ENCODE data around the gene MSANTD1. TPM values are rescaled to one million over a fixed set of nuclear protein-coding genes. Genes with fewer than 3 reads are reported as not detected.

MSANTD1 gene
- total RNA-seq, 1 donor from 2014 or later: 1.6 TPM

GRCh38 chr4:3238721-3239120, 10.2 kb upstream of the MSANTD1 start:
- H3K4me1 Mint-ChIP-seq (ENCODE audit: low read depth, unreplicated experiment): peaks cover 5% of the 10 kb centered on the region
- H3K9me3 Mint-ChIP-seq (ENCODE audit: unreplicated experiment): peaks cover 3% of the 10 kb centered on the region
- Histone ChIP-seq H3K4me2 (ENCODE audit: low read length) (no peak overlapping the region), H3K27me3 (ENCODE audit: insufficient read depth, low read length) (no peaks in the 10 kb centered on the region), H3K4me3 (ENCODE audit: insufficient read depth, low read depth, low read length) (no peak overlapping the region), H2AFZ (ENCODE audit: low read depth, low read length) (no peak overlapping the region), H3K4me1 (ENCODE audit: insufficient read depth, low read length) (no peaks in the 10 kb centered on the region), H4K20me1 (ENCODE audit: insufficient read depth, low read length) (peaks cover 21% of the 10 kb centered on the region), H3K27ac (ENCODE audit: low read depth, low read length) (no peak overlapping the region), H3K9ac (ENCODE audit: low read length) (no peak overlapping the region), H3K36me3 (ENCODE audit: insufficient read depth, low read length) (peaks cover 5% of the 10 kb centered on the region), H3K9me3 (ENCODE audit: insufficient read depth, low read depth, low read length) (no peaks in the 10 kb centered on the region), H3K79me2 (ENCODE audit: insufficient read depth, low read length) (no peaks in the 10 kb centered on the region)
- TF ChIP-seq EZH2 (IDR thresholded peaks at IDR 0.05; ENCODE audit: insufficient read depth, low read length) (no peak), CTCF (IDR thresholded peaks at IDR 0.05; ENCODE audit: insufficient read depth, low read depth, low read length) (no peak)
- DNase-seq (ENCODE audit: low read depth) (no peak), FAIRE-seq (no peak)
- no peak overlapping the region for H3K27ac Mint-ChIP-seq (ENCODE audit: unreplicated experiment)
- H3K36me3 Mint-ChIP-seq (ENCODE audit: low read depth, unreplicated experiment): peaks cover 20% of the 10 kb centered on the region
- no peak overlapping the region for H3K4me3 Mint-ChIP-seq (ENCODE audit: unreplicated experiment)
- H3K27me3 Mint-ChIP-seq (ENCODE audit: low read depth, unreplicated experiment): no peaks in the 10 kb centered on the region

GRCh38 chr4:3239303-3239702, 9.7 kb upstream of the MSANTD1 start:
- H3K4me1 Mint-ChIP-seq (ENCODE audit: low read depth, unreplicated experiment): peaks cover 2% of the 10 kb centered on the region
- no peak overlapping the region for H3K27ac Mint-ChIP-seq (ENCODE audit: unreplicated experiment)
- no peaks in the 10 kb centered on the region for H3K79me2 ChIP-seq (ENCODE audit: insufficient read depth, low read length)
- H3K9me3 Mint-ChIP-seq (ENCODE audit: unreplicated experiment): peaks cover 3% of the 10 kb centered on the region
- no peak overlapping the region for H2AFZ ChIP-seq (ENCODE audit: low read depth, low read length)
- no peaks in the 10 kb centered on the region for H3K9me3 ChIP-seq (ENCODE audit: insufficient read depth, low read depth, low read length)
- H3K27me3 ChIP-seq (ENCODE audit: insufficient read depth, low read length): no peaks in the 10 kb centered on the region
- no peak overlapping the region for H3K27ac ChIP-seq (ENCODE audit: low read depth, low read length)
- DNase-seq (ENCODE audit: low read depth) (no peak), FAIRE-seq (no peak)
- H3K4me3 ChIP-seq (ENCODE audit: insufficient read depth, low read depth, low read length): no peak overlapping the region
- peaks cover 15% of the 10 kb centered on the region for H4K20me1 ChIP-seq (ENCODE audit: insufficient read depth, low read length)
- H3K36me3 ChIP-seq (ENCODE audit: insufficient read depth, low read length): peaks cover 6% of the 10 kb centered on the region
- H3K36me3 Mint-ChIP-seq (ENCODE audit: low read depth, unreplicated experiment): peaks cover 17% of the 10 kb centered on the region
- H3K27me3 Mint-ChIP-seq (ENCODE audit: low read depth, unreplicated experiment): no peaks in the 10 kb centered on the region
- H3K4me2 ChIP-seq (ENCODE audit: low read length): no peak overlapping the region
- no peaks in the 10 kb centered on the region for H3K4me1 ChIP-seq (ENCODE audit: insufficient read depth, low read length)
- H3K4me3 Mint-ChIP-seq (ENCODE audit: unreplicated experiment): no peak overlapping the region
- no peak for TF ChIP-seq CTCF (IDR thresholded peaks at IDR 0.05; ENCODE audit: insufficient read depth, low read depth, low read length)
- TF ChIP-seq EZH2 (IDR thresholded peaks at IDR 0.05; ENCODE audit: insufficient read depth, low read length): no peak
- H3K9ac ChIP-seq (ENCODE audit: low read length): no peak overlapping the region

GRCh38 chr4:3239998-3240920, 8.7 kb upstream of the MSANTD1 start:
- Histone ChIP-seq H3K27ac (ENCODE audit: low read depth, low read length) (no peak overlapping the region), H4K20me1 (ENCODE audit: insufficient read depth, low read length) (peaks cover 14% of the 10 kb centered on the region), H2AFZ (ENCODE audit: low read depth, low read length) (no peak overlapping the region), H3K9ac (ENCODE audit: low read length) (no peak overlapping the region), H3K4me1 (ENCODE audit: insufficient read depth, low read length) (no peaks in the 10 kb centered on the region), H3K27me3 (ENCODE audit: insufficient read depth, low read length) (no peaks in the 10 kb centered on the region), H3K9me3 (ENCODE audit: insufficient read depth, low read depth, low read length) (no peaks in the 10 kb centered on the region), H3K4me3 (ENCODE audit: insufficient read depth, low read depth, low read length) (no peak overlapping the region), H3K79me2 (ENCODE audit: insufficient read depth, low read length) (no peaks in the 10 kb centered on the region), H3K36me3 (ENCODE audit: insufficient read depth, low read length) (peaks cover 5% of the 10 kb centered on the region), H3K4me2 (ENCODE audit: low read length) (no peak overlapping the region)
- Mint-ChIP-seq H3K9me3 (ENCODE audit: unreplicated experiment) (no peaks in the 10 kb centered on the region), H3K4me3 (ENCODE audit: unreplicated experiment) (no peak overlapping the region), H3K27me3 (ENCODE audit: low read depth, unreplicated experiment) (no peaks in the 10 kb centered on the region), H3K36me3 (ENCODE audit: low read depth, unreplicated experiment) (peaks cover 15% of the 10 kb centered on the region), H3K4me1 (ENCODE audit: low read depth, unreplicated experiment) (no peaks in the 10 kb centered on the region), H3K27ac (ENCODE audit: unreplicated experiment) (no peak overlapping the region)
- TF ChIP-seq EZH2 (IDR thresholded peaks at IDR 0.05; ENCODE audit: insufficient read depth, low read length): no peak
- TF ChIP-seq CTCF (IDR thresholded peaks at IDR 0.05; ENCODE audit: insufficient read depth, low read depth, low read length): no peak
- DNase-seq (ENCODE audit: low read depth): no peak
- FAIRE-seq: no peak
